Right lobe of liver (tissue), 4 donors: ENCODE measurements around the gene GDPD5.

ENCODE experiments used
- CTCF ChIP-seq, 4 donors: fragments of 200-600 bp in 3 of 4; fragments of 450-650 bp in 1 of 4; IDR thresholded peaks; one replicate each; pipeline versions ENCODE4 v1.5.1 to v1.8.0; 2016 to 2022; ENCODE audit warnings: antibody characterized with exemption in 4 of 4, mild to moderate bottlenecking in 2 of 4
- POLR2A ChIP-seq: fragments of 450-650 bp; IDR thresholded peaks from one replicate; pipeline ENCODE4 v1.6.1; 2017; ENCODE audit warnings: antibody characterized with exemption, mild to moderate bottlenecking
- donor health status: DM: no; HTN: no; CAD: no.
- donor health status: DM: no; HTN: no; CAD: no.
- donor health status: DM: no; HTN: yes; CAD: no.

GRCh38 chr11:75490221-75491181 lies 35.2 kb downstream of the GDPD5 start:
- no peak for TF ChIP-seq CTCF (IDR thresholded peaks at IDR 0.05)
- TF ChIP-seq POLR2A = no peak
